Type B pancreatic cell (in vitro differentiated cells): ENCODE results near the gene DDIAS. TPM values are rescaled to one million over a fixed set of nuclear protein-coding genes. Genes with fewer than 3 reads are reported as not detected.

Experiments used
- DNase-seq: peaks from one replicate; pipeline ENCODE4 v3.0.0; 2021; ENCODE audit warnings: mixed read lengths; ENCODE audit not compliant: unreplicated experiment; ENCODE audit errors: extremely low spot score
- H3K27ac Mint-ChIP-seq: 2 replicates; pipeline ENCODE4 v1.8.0; 2021; ENCODE audit warnings: mild to moderate bottlenecking, mixed read lengths
- H3K27me3 Mint-ChIP-seq: 2 replicates; pipeline ENCODE4 v1.8.0; 2021; ENCODE audit warnings: mixed read lengths
- H3K36me3 Mint-ChIP-seq: 2 replicates; pipeline ENCODE4 v1.8.0; 2021; ENCODE audit warnings: mixed read lengths
- H3K4me1 Mint-ChIP-seq: one replicate; pipeline ENCODE4 v1.8.0; 2021; ENCODE audit warnings: mixed read lengths; ENCODE audit not compliant: unreplicated experiment
- H3K4me3 Mint-ChIP-seq: 2 replicates; pipeline ENCODE4 v1.8.0; 2021; ENCODE audit warnings: mild to moderate bottlenecking, mixed read lengths
- H3K9me3 Mint-ChIP-seq: 2 replicates; pipeline ENCODE4 v1.8.0; 2021; ENCODE audit warnings: mixed read lengths
- CTCF ChIP-seq: fragments of 200-600 bp; sonication (generic); conservative IDR thresholded peaks from 2 replicates; pipeline ENCODE4 v1.5.0; 2021; ENCODE audit warnings: antibody characterized with exemption, mild to moderate bottlenecking
- total RNA-seq: library from RNA; stranded (reverse); gene quantifications from 2 replicates; pipeline ENCODE4 v1.2.1, GENCODE V29; 2021; ENCODE audit warnings: low replicate concordance

The DDIAS gene
- total RNA-seq, 1 donor from 2014 or later: 7.6 TPM

GRCh38 chr11:82929121-82929520 is 27.6 kb downstream of the DDIAS start:
- H3K4me1 Mint-ChIP-seq: no peaks in the 10 kb centered on the region
- peaks cover 3% of the 10 kb centered on the region for H3K36me3 Mint-ChIP-seq
- no peak for DNase-seq
- no peak overlapping the region for H3K4me3 Mint-ChIP-seq
- no peaks in the 10 kb centered on the region for H3K9me3 Mint-ChIP-seq
- H3K27me3 Mint-ChIP-seq: no peaks in the 10 kb centered on the region
- no peak for TF ChIP-seq CTCF
- no peak overlapping the region for H3K27ac Mint-ChIP-seq

- Mint-ChIP-seq H3K36me3 (peaks cover 3% of the 10 kb centered on the region), H3K9me3 (no peaks in the 10 kb centered on the region), H3K4me1 (no peaks in the 10 kb centered on the region), H3K4me3 (no peak overlapping the region), H3K27ac (no peak overlapping the region), H3K27me3 (no peaks in the 10 kb centered on the region)
- DNase-seq: no peak
- TF ChIP-seq CTCF: no peak
These were observed 28.7 kb downstream of the DDIAS start for GRCh38 chr11:82930229-82930628.

GRCh38 chr11:82930734-82931133 is 29.2 kb downstream of the DDIAS start:
- no peak for DNase-seq
- no peaks in the 10 kb centered on the region for H3K27me3 Mint-ChIP-seq
- no peak for TF ChIP-seq CTCF
- H3K9me3 Mint-ChIP-seq: no peaks in the 10 kb centered on the region
- no peak overlapping the region for H3K4me3 Mint-ChIP-seq
- peaks cover 3% of the 10 kb centered on the region for H3K36me3 Mint-ChIP-seq
- H3K4me1 Mint-ChIP-seq: no peaks in the 10 kb centered on the region
- H3K27ac Mint-ChIP-seq: no peak overlapping the region

GRCh38 chr11:82932564-82932963 is 31.0 kb downstream of the DDIAS start:
- no peak overlapping the region for H3K27ac Mint-ChIP-seq
- H3K9me3 Mint-ChIP-seq: no peaks in the 10 kb centered on the region
- peaks cover 7% of the 10 kb centered on the region for H3K36me3 Mint-ChIP-seq
- DNase-seq: no peak
- no peaks in the 10 kb centered on the region for H3K4me1 Mint-ChIP-seq
- no peak for TF ChIP-seq CTCF
- no peaks in the 10 kb centered on the region for H3K27me3 Mint-ChIP-seq
- H3K4me3 Mint-ChIP-seq: no peak overlapping the region

GRCh38 chr11:82936261-82936660 is 34.7 kb downstream of the DDIAS start:
- Mint-ChIP-seq H3K9me3 (no peaks in the 10 kb centered on the region), H3K4me3 (no peak overlapping the region), H3K4me1 (no peaks in the 10 kb centered on the region), H3K36me3 (peaks cover 7% of the 10 kb centered on the region), H3K27ac (no peak overlapping the region), H3K27me3 (no peaks in the 10 kb centered on the region)
- TF ChIP-seq CTCF: no peak
- DNase-seq: no peak

GRCh38 chr11:82937554-82937953 is 36.0 kb downstream of the DDIAS start:
- peaks cover 7% of the 10 kb centered on the region for H3K36me3 Mint-ChIP-seq
- H3K4me1 Mint-ChIP-seq: no peaks in the 10 kb centered on the region
- H3K27ac Mint-ChIP-seq: no peak overlapping the region
- H3K27me3 Mint-ChIP-seq: no peaks in the 10 kb centered on the region
- no peak for DNase-seq
- no peak overlapping the region for H3K4me3 Mint-ChIP-seq
- no peaks in the 10 kb centered on the region for H3K9me3 Mint-ChIP-seq
- TF ChIP-seq CTCF: no peak
